Activated CD8-positive, alpha-beta memory T cell treated with anti-CD3 and anti-CD28 coated beads, Interleukin-2, amount 50 U/mL, for 1 hour (primary cell): Measurements from ENCODE around the gene CNTN1.

ENCODE experiments used
- DNase-seq: peaks from one replicate; pipeline ENCODE4 v3.0.0-alpha.2; 2020; ENCODE audit errors: extremely low read depth

CNTN1 gene

DNA sequence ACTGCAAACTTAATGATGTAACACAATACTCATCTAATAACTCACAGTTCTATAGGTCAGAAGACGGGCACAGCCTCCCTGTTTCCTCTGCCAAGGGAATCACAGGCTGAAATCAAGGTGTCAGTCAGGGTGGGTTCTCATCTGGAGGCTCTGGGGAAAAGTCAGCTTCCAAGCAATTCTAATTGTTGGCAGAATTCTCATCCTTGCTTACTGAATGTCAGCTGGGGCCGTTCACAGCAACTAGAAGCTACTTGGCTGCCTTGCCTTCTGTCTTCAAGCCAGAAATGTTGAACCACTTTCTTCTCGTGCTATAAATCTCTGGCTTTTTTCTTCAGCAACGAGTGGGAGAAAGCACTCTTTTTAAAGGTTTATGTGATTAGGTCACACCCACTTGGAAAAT, 415.8 kb downstream of the CNTN1 start:
- DNase-seq = no peak

DNA sequence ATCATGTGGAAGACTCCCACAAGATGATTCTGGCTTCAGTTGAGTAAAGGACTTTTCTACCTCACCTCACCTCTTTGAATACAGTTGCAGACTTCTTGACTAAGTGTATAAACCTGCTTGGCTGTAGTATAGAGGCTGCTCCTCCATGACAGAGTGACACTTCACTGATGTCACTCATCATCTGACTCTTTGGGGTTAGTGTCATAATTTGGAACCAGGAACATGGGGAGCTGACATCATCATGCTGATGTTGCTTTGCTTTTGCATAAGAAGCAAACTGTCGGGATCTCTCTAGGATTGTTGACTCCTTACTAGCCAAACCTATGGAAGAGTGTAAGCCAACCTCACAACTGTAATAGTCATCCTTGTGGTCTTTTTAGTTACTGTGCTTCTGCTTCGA, 420.7 kb downstream of the CNTN1 start:
- no peak for DNase-seq

DNA sequence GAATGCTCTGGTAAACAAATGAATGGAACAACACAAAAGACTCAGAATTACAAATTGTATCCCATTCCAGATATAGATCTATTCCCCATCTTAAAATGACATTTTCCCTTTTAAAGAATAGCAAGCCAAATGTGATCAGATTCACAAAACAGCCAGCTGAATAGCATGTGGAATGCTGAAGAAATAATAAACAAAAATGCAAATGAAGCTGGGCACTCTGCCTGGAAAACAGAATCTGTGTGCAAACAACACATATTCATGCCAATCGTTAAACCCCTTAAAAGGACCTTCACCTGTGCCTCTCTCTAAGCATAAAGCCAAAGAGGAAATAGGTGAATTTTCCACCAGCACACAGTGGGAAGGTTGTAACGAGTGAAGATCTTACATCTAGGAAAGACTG, 428.0 kb downstream of the CNTN1 start:
- DNase-seq = no peak

- no peak for DNase-seq
Observed at GRCh38 chr12:41121374-41121773, 429.1 kb downstream of the CNTN1 start.
